Measurements from ENCODE around the gene BTC. TPM values are rescaled to one million over a fixed set of nuclear protein-coding genes. Genes with fewer than 3 reads are reported as not detected.

Gene BTC
- total RNA-seq, 2 experiments from 2014 or later, result not detected

DNA sequence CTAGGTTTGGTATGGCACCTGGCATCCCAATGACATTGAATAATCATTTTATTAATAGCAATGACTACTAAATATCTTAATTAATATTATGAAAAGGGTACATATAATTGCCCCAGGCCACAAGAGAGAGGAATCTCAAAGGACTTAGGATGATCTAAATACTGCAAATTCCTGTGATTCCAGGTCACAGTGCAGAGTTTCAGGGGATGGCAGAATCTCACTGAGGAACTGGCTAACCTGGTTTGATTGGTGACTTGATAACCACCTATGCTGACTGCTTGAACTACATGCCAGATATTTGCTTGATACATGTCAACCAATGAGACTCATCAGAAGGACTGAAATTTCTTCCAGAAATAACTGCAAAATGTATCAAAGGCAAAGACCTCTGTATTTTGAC is 37.2 kb downstream of the BTC start:
- POLR2A ChIA-PET, result interaction anchor here (0.7 kb wide), 1 partner anchor 283 kb away, joined by 4 read pairs; no protein-coding TSS in a partner anchor

DNA sequence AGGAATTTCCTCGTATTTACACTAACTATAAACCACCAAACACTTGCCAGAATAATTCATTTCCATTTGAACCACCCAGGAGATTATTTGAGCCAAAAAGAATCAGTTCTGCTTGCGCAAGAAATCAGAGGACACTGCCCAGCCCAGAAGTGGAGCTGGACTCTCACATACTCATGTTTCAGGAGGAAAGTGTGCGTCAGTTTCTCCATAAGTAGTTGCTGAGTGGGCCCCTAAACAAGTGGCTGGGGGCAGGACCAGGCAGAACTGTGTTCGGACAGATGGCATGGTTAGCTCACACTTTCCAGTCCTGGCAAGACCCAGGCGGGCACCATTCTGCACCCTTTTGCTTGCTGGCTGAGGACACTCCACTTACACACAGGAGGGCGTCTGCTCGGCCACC is 38.8 kb downstream of the BTC start:
- H3K36me3 Mint-ChIP-seq (ENCODE audit: low read depth), result no peaks in the 10 kb centered on the region
- H3K36me3 ChIP-seq (ENCODE audit: insufficient read depth, low read length), result no peaks in the 10 kb centered on the region
- POLR2A ChIA-PET, result interaction anchor here (0.6 kb wide), 1 partner anchor 378 kb away, joined by 4 read pairs; no protein-coding TSS in a partner anchor
- no peak overlapping the region for H3K4me3 ChIP-seq (ENCODE audit: low read length)
- no peak overlapping the region for H3K27ac Mint-ChIP-seq
- CTCF ChIA-PET, result no interaction called here
- ATAC-seq (ENCODE audit: poor library complexity), result no peak
- TF ChIP-seq, protein P1, sequence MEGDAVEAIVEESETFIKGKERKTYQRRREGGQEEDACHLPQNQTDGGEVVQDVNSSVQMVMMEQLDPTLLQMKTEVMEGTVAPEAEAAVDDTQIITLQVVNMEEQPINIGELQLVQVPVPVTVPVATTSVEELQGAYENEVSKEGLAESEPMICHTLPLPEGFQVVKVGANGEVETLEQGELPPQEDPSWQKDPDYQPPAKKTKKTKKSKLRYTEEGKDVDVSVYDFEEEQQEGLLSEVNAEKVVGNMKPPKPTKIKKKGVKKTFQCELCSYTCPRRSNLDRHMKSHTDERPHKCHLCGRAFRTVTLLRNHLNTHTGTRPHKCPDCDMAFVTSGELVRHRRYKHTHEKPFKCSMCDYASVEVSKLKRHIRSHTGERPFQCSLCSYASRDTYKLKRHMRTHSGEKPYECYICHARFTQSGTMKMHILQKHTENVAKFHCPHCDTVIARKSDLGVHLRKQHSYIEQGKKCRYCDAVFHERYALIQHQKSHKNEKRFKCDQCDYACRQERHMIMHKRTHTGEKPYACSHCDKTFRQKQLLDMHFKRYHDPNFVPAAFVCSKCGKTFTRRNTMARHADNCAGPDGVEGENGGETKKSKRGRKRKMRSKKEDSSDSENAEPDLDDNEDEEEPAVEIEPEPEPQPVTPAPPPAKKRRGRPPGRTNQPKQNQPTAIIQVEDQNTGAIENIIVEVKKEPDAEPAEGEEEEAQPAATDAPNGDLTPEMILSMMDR (IDR thresholded peaks at IDR 0.05), result no peak
- no peak for DNase-seq
- H3K4me1 Mint-ChIP-seq (ENCODE audit: low read depth), result no peaks in the 10 kb centered on the region
- H3K9me3 ChIP-seq (ENCODE audit: control insufficient read depth in 1 of 2, insufficient read depth in 1 of 2, low read length in 2 of 2), result no peaks in the 10 kb centered on the region
- H3K4me3 Mint-ChIP-seq, result no peak overlapping the region
- no peaks in the 10 kb centered on the region for H3K4me1 ChIP-seq (ENCODE audit: insufficient read depth, low read length)
- H3K27me3 ChIP-seq (ENCODE audit: control insufficient read depth in 1 of 2, insufficient read depth in 2 of 2, low read length in 2 of 2), result no peaks in the 10 kb centered on the region
- intact Hi-C loops (cut with DNase I, micrococcal nuclease), result no loop called here
- no peaks in the 10 kb centered on the region for H3K9me3 Mint-ChIP-seq
- no peak overlapping the region for H3K27ac ChIP-seq (ENCODE audit: low read depth in 1 of 2, low read length in 2 of 2)
- H3K27me3 Mint-ChIP-seq, result no peaks in the 10 kb centered on the region

More for the DNA sequence above, 37.2 kb downstream of the BTC start:
- H3K27me3 ChIP-seq (ENCODE audit: control insufficient read depth in 1 of 2, insufficient read depth in 2 of 2, low read length in 2 of 2), result no peaks in the 10 kb centered on the region
- CTCF ChIA-PET, result no interaction called here
- no peaks in the 10 kb centered on the region for H3K36me3 ChIP-seq (ENCODE audit: insufficient read depth, low read length)
- H3K4me1 Mint-ChIP-seq (ENCODE audit: low read depth), result no peaks in the 10 kb centered on the region
- H3K36me3 Mint-ChIP-seq (ENCODE audit: low read depth), result no peaks in the 10 kb centered on the region
- H3K9me3 ChIP-seq (ENCODE audit: control insufficient read depth in 1 of 2, insufficient read depth in 1 of 2, low read length in 2 of 2), result no peaks in the 10 kb centered on the region
- H3K4me3 Mint-ChIP-seq, result no peak overlapping the region
- no peak overlapping the region for H3K27ac Mint-ChIP-seq
- H3K27me3 Mint-ChIP-seq, result no peaks in the 10 kb centered on the region
- ATAC-seq (ENCODE audit: poor library complexity) (no peak), DNase-seq (no peak)
- H3K4me3 ChIP-seq (ENCODE audit: low read length), result no peak overlapping the region
- intact Hi-C loops (cut with DNase I, micrococcal nuclease), result no loop called here
- no peaks in the 10 kb centered on the region for H3K9me3 Mint-ChIP-seq
- no peaks in the 10 kb centered on the region for H3K4me1 ChIP-seq (ENCODE audit: insufficient read depth, low read length)
- no peak overlapping the region for H3K27ac ChIP-seq (ENCODE audit: low read depth in 1 of 2, low read length in 2 of 2)
- TF ChIP-seq, protein P1 (IDR thresholded peaks at IDR 0.05), result no peak

DNA sequence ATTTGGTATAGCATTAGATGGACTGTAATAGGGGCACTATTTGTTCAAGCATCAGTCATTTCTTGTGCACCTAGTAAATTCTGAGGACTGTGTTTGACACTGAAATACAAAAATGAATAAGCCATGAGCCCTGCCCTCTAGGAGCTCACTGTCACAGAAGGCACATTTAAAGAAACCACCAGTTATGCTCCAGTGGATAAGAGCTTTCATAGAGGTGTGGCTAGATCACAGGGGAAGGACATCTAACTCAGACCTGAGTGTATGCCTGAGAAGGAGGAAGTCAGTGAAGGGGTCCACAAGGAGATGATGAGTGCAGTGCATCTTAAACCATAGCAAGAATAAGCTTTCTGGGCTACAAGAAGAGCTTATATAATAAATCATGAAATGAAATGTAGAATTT is 40.1 kb downstream of the BTC start:
- Mint-ChIP-seq H3K9me3 (no peaks in the 10 kb centered on the region), H3K4me1 (ENCODE audit: low read depth) (no peaks in the 10 kb centered on the region), H3K36me3 (ENCODE audit: low read depth) (no peaks in the 10 kb centered on the region), H3K4me3 (no peak overlapping the region), H3K27me3 (no peaks in the 10 kb centered on the region), H3K27ac (no peak overlapping the region)
- no peak overlapping the region for H3K27ac ChIP-seq (ENCODE audit: low read depth in 1 of 2, low read length in 2 of 2)
- DNase-seq (no peak), ATAC-seq (ENCODE audit: poor library complexity) (no peak)
- TF ChIP-seq, protein P1 (IDR thresholded peaks at IDR 0.05), result no peak
- H3K9me3 ChIP-seq (ENCODE audit: control insufficient read depth in 1 of 2, insufficient read depth in 1 of 2, low read length in 2 of 2), result no peaks in the 10 kb centered on the region
- POLR2A ChIA-PET, result no interaction called here
- CTCF ChIA-PET, result no interaction called here
- H3K4me3 ChIP-seq (ENCODE audit: low read length), result no peak overlapping the region
- no peaks in the 10 kb centered on the region for H3K27me3 ChIP-seq (ENCODE audit: control insufficient read depth in 1 of 2, insufficient read depth in 2 of 2, low read length in 2 of 2)
- intact Hi-C loops (cut with DNase I, micrococcal nuclease), result no loop called here
- H3K36me3 ChIP-seq (ENCODE audit: insufficient read depth, low read length), result no peaks in the 10 kb centered on the region
- no peaks in the 10 kb centered on the region for H3K4me1 ChIP-seq (ENCODE audit: insufficient read depth, low read length)

Data from CD4-positive, alpha-beta T cell (primary cell).